Measurements from ENCODE around the gene BOD1. TPM values are rescaled to one million over a fixed set of nuclear protein-coding genes. Genes with fewer than 3 reads are reported as not detected.

Gene BOD1
- total and polyA plus RNA-seq, 2 of the 8 experiments (the other 6 are each of a cell fraction or from before 2014, with no cell fraction given) = 107 to 149 TPM

DNA sequence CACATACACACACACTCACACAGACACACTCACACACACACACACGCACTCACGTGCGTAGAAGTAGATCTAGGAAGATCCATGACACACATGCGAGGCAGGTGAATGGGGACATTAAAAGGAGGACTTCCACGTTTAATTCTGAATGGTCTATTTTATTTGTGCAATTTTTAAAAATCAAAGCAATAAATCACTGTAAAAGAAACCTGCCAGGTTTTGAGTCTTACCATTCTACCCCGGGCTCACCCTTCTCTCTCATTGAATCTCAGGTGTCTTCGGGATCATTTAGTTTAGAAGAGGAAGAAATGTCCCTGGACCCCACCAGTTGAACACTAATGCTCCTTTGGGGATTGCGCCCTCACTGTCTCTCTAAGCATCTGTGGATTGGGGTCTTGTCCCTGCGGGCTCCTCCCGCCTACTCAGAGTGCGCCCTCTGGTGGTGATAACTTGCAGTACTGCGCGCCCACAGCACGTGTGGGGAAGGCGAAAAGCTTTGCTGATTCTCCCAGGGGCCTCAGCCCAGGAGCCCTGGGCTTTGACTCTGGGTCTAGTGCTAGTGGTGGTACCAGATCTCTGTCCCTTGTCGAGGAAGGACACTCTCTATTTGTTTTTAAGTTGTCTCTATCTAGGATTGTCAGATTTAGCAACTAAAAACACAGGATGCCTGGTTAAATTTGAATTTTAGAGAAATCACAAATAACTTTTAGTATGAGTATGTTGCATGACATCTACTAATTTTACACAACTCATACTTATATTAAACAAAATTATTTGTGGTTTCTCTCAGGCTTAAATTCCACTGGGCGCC lies 34.8 kb downstream of the BOD1 start (continued):
- no peak for TF ChIP-seq GTF2F1 (IDR thresholded peaks at IDR 0.05; ENCODE audit: borderline replicate concordance, low read depth, low read length)
- TF ChIP-seq SIN3A (conservative IDR thresholded peaks at IDR 0.05 in 1 of 2, IDR thresholded peaks at IDR 0.05 in 1 of 2; ENCODE audit: low read depth in 1 of 2, low read length in 2 of 2) = peak in 1 of 2 experiments; percentile 59; a peak in 1 of 4 replicates
- no peak for TF ChIP-seq ASH2L (IDR thresholded peaks at IDR 0.05; ENCODE audit: low read length)
- no peak for TF ChIP-seq JUND (IDR thresholded peaks at IDR 0.05; ENCODE audit: low read length)
- TF ChIP-seq HDAC2 (IDR thresholded peaks at IDR 0.05; ENCODE audit: borderline replicate concordance in 1 of 2, low read depth in 2 of 2, low read length in 2 of 2) = peak in 1 of 2 experiments; percentile 92; a peak in 2 of 4 replicates
- TF ChIP-seq, protein P1, sequence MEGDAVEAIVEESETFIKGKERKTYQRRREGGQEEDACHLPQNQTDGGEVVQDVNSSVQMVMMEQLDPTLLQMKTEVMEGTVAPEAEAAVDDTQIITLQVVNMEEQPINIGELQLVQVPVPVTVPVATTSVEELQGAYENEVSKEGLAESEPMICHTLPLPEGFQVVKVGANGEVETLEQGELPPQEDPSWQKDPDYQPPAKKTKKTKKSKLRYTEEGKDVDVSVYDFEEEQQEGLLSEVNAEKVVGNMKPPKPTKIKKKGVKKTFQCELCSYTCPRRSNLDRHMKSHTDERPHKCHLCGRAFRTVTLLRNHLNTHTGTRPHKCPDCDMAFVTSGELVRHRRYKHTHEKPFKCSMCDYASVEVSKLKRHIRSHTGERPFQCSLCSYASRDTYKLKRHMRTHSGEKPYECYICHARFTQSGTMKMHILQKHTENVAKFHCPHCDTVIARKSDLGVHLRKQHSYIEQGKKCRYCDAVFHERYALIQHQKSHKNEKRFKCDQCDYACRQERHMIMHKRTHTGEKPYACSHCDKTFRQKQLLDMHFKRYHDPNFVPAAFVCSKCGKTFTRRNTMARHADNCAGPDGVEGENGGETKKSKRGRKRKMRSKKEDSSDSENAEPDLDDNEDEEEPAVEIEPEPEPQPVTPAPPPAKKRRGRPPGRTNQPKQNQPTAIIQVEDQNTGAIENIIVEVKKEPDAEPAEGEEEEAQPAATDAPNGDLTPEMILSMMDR (IDR thresholded peaks at IDR 0.05; ENCODE audit: control extremely low read depth in 1 of 3, insufficient read depth in 1 of 3, low read depth in 1 of 3, low read length in 3 of 3) = peak; percentile 90 to 94 (median 94)
- TF ChIP-seq, protein P2, sequence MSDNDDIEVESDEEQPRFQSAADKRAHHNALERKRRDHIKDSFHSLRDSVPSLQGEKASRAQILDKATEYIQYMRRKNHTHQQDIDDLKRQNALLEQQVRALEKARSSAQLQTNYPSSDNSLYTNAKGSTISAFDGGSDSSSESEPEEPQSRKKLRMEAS (IDR thresholded peaks at IDR 0.05) = peak; percentile 95
- TF ChIP-seq RBBP5 (IDR thresholded peaks at IDR 0.05; ENCODE audit: borderline replicate concordance, low read depth, low read length) = no peak

All from H1 (cell line).